H9 (cell line): Measurements from ENCODE around the gene TRPM1. TPM values are rescaled to one million over a fixed set of nuclear protein-coding genes. Genes with fewer than 3 reads are reported as not detected.

ENCODE experiments used
- DNase-seq: peaks from one replicate; pipeline ENCODE4 v3.0.0-alpha.2; 2017
- H2AFZ ChIP-seq: one replicate; pipeline ENCODE4 v1.6.1; 2013; ENCODE audit warnings: mild to moderate bottlenecking, low read length, control low read depth, moderate library complexity
- H2AK5ac ChIP-seq: 2 replicates; pipeline ENCODE4 v1.6.1; 2013; ENCODE audit warnings: low read length, control low read depth, mixed read lengths; ENCODE audit not compliant: insufficient read length
- H2BK120ac ChIP-seq: one replicate; pipeline ENCODE4 v1.6.1; 2013; ENCODE audit warnings: low read depth, mild to moderate bottlenecking, low read length, control low read depth, inconsistent platforms; ENCODE audit not compliant: poor library complexity, severe bottlenecking
- H2BK12ac ChIP-seq: 2 replicates; pipeline ENCODE4 v1.6.1; 2013; ENCODE audit warnings: low read length, control low read depth, mixed read lengths, low read depth; ENCODE audit not compliant: insufficient read length
- H2BK15ac ChIP-seq: 2 replicates; pipeline ENCODE4 v1.6.1; 2013; ENCODE audit warnings: low read depth, low read length, control low read depth
- H2BK20ac ChIP-seq: one replicate; pipeline ENCODE4 v1.6.1; 2013; ENCODE audit warnings: low read depth, mild to moderate bottlenecking, low read length, control low read depth, inconsistent platforms; ENCODE audit not compliant: poor library complexity, severe bottlenecking
- H2BK5ac ChIP-seq: 2 replicates; pipeline ENCODE4 v1.6.1; 2013; ENCODE audit warnings: low read length, control low read depth, mixed read lengths; ENCODE audit not compliant: insufficient read length
- H3K14ac ChIP-seq: 2 replicates; pipeline ENCODE4 v1.6.1; 2013; ENCODE audit warnings: low read length, control low read depth; ENCODE audit not compliant: insufficient read depth
- H3K18ac ChIP-seq: 2 replicates; pipeline ENCODE4 v1.6.1; 2013; ENCODE audit warnings: low read depth, mild to moderate bottlenecking, mixed read lengths, low read length, control low read depth; ENCODE audit not compliant: insufficient read length
- H3K23ac ChIP-seq: 2 replicates; pipeline ENCODE4 v1.6.1; 2013; ENCODE audit warnings: low read length, control low read depth, mixed read lengths, low read depth; ENCODE audit not compliant: insufficient read length
- H3K23me2 ChIP-seq: 2 replicates; pipeline ENCODE4 v1.6.1; 2013; ENCODE audit warnings: low read depth, mild to moderate bottlenecking, mixed read lengths, low read length, control low read depth; ENCODE audit not compliant: insufficient read length, poor library complexity, severe bottlenecking
- H3K27ac ChIP-seq: 2 replicates; pipeline ENCODE4 v1.5.1; 2013; ENCODE audit warnings: low read length, control low read depth, mixed read lengths, low read depth; ENCODE audit not compliant: insufficient read length
- H3K27me3 ChIP-seq: 2 replicates; pipeline ENCODE4 v1.6.1; 2013; ENCODE audit warnings: low read length, control low read depth, inconsistent platforms; ENCODE audit not compliant: insufficient read depth
- H3K4ac ChIP-seq: 2 replicates; pipeline ENCODE4 v1.6.1; 2013; ENCODE audit warnings: low read depth, mild to moderate bottlenecking, control low read depth, inconsistent platforms, low read length, moderate library complexity
- H3K4me1 ChIP-seq: 2 replicates; pipeline ENCODE4 v1.6.1; 2013; ENCODE audit warnings: low read length, control low read depth, inconsistent platforms; ENCODE audit not compliant: insufficient read depth
- H3K4me2 ChIP-seq: 2 replicates; pipeline ENCODE4 v1.6.1; 2013; ENCODE audit warnings: low read length, control low read depth, mixed read lengths; ENCODE audit not compliant: insufficient read length, insufficient read depth
- H3K56ac ChIP-seq: 2 replicates; pipeline ENCODE4 v1.6.1; 2013; ENCODE audit warnings: low read depth, mild to moderate bottlenecking, mixed read lengths, low read length, control low read depth; ENCODE audit not compliant: insufficient read length
- H3K79me1 ChIP-seq: 2 replicates; pipeline ENCODE4 v1.6.1; 2013; ENCODE audit warnings: low read depth, mild to moderate bottlenecking, moderate library complexity, low read length, control low read depth, inconsistent platforms; ENCODE audit not compliant: insufficient read depth, poor library complexity, severe bottlenecking
- H3K79me2 ChIP-seq: 2 replicates; pipeline ENCODE4 v1.6.1; 2013; ENCODE audit warnings: low read length, control low read depth, inconsistent platforms; ENCODE audit not compliant: insufficient read depth
- H3K9ac ChIP-seq: 2 replicates; pipeline ENCODE4 v1.6.1; 2013; ENCODE audit warnings: low read length, control low read depth, mixed read lengths; ENCODE audit not compliant: insufficient read length; ENCODE audit errors: extremely low read depth
- H3K9me3 ChIP-seq: one replicate; pipeline ENCODE4 v1.6.1; 2013; ENCODE audit warnings: low read depth, low read length, inconsistent platforms; ENCODE audit not compliant: control insufficient read depth
- H3T11ph ChIP-seq: one replicate; pipeline ENCODE4 v1.6.1; 2013; ENCODE audit warnings: mild to moderate bottlenecking, low read length, control low read depth, inconsistent platforms
- H4K20me1 ChIP-seq: one replicate; pipeline ENCODE4 v1.6.1; 2013; ENCODE audit not compliant: control insufficient read depth, insufficient read length, insufficient read depth
- H4K5ac ChIP-seq: 2 replicates; pipeline ENCODE4 v1.6.1; 2013; ENCODE audit warnings: low read depth, mild to moderate bottlenecking, mixed read lengths, low read length, control low read depth; ENCODE audit not compliant: insufficient read length
- H4K8ac ChIP-seq: replicated peaks from 2 replicates; pipeline ENCODE4 v1.6.1; 2013; ENCODE audit warnings: low read length, control low read depth, mixed read lengths, low read depth; ENCODE audit not compliant: insufficient read length
- H4K91ac ChIP-seq: 2 replicates; pipeline ENCODE4 v1.6.1; 2013; ENCODE audit warnings: low read depth, mild to moderate bottlenecking, moderate library complexity, mixed read lengths, low read length, control low read depth; ENCODE audit not compliant: insufficient read length
- H3K27ac Mint-ChIP-seq, 3 experiments: 2 replicates in 2 of 3; 3 replicates in 1 of 3; pipeline ENCODE4 v1.8.0; 2020 to 2021; ENCODE audit warnings: mixed read lengths in 3 of 3, mild to moderate bottlenecking in 1 of 3, moderate library complexity in 1 of 3
- H3K27me3 Mint-ChIP-seq: 2 replicates; pipeline ENCODE4 v1.8.0; 2021; ENCODE audit warnings: low read depth, mild to moderate bottlenecking, moderate library complexity, mixed read lengths
- H3K36me3 Mint-ChIP-seq, 3 experiments: 2 replicates in 2 of 3; 3 replicates in 1 of 3; pipeline ENCODE4 v1.8.0; 2020 to 2021; ENCODE audit warnings: low read depth in 3 of 3, mixed read lengths in 3 of 3; ENCODE audit not compliant: insufficient read depth in 1 of 3
- H3K4me1 Mint-ChIP-seq, 2 experiments: 2 replicates each; pipeline ENCODE4 v1.8.0; 2020; ENCODE audit warnings: mixed read lengths in 2 of 2
- H3K4me3 Mint-ChIP-seq, 2 experiments: 2 replicates in 1 of 2; 3 replicates in 1 of 2; pipeline ENCODE4 v1.8.0; 2020 to 2021; ENCODE audit warnings: mild to moderate bottlenecking in 2 of 2, mixed read lengths in 2 of 2, moderate library complexity in 1 of 2
- H3K9me3 Mint-ChIP-seq, 2 experiments: 2 replicates in 1 of 2; 3 replicates in 1 of 2; pipeline ENCODE4 v1.8.0; 2020; ENCODE audit warnings: mild to moderate bottlenecking in 2 of 2, mixed read lengths in 2 of 2, moderate library complexity in 1 of 2
- CTCF ChIP-seq: fragments of 200-600 bp; sonication (generic); conservative IDR thresholded peaks from 3 replicates; pipeline ENCODE4 v1.8.0; 2021; ENCODE audit warnings: antibody characterized with exemption, mild to moderate bottlenecking
- WGBS: extraction: QIAGEN DNeasy Blood & Tissue Kit; methylation state at CpG from one replicate; pipeline ENCODE4 v1.1.7; 2013; ENCODE audit warnings: missing lambda C conversion rate, low lambda C conversion rate, mixed read lengths; ENCODE audit not compliant: insufficient read length; ENCODE audit errors: extremely low coverage; 5-methylcytosine and 5-hydroxymethylcytosine counted together
- total RNA-seq: library from RNA; stranded (reverse); gene quantifications from 2 replicates; pipeline ENCODE4 v1.2.1, GENCODE V29; 2021

TRPM1 gene
- total RNA-seq, 1 experiment from 2014 or later, result not detected

- no peak overlapping the region for H4K8ac ChIP-seq
- H3K27me3 ChIP-seq, result no peaks in the 10 kb centered on the region
- H2AFZ ChIP-seq, result no peak overlapping the region
- H3K4me2 ChIP-seq, result no peak overlapping the region
- no peak overlapping the region for H3K27ac ChIP-seq
- H3K18ac ChIP-seq, result no peak overlapping the region
- H3K79me2 ChIP-seq, result no peaks in the 10 kb centered on the region
- H3K9me3 ChIP-seq, result no peaks in the 10 kb centered on the region
- H2BK15ac ChIP-seq, result no peak overlapping the region
- Mint-ChIP-seq H3K27ac (peak overlapping the region in 1 of 3 experiments; percentile 26; a peak in 2 of 7 replicates), H3K9me3 (no peaks in the 10 kb centered on the region), H3K4me3 (no peak overlapping the region), H3K27me3 (peaks cover 2% of the 10 kb centered on the region), H3K36me3 (no peaks in the 10 kb centered on the region), H3K4me1 (peaks cover 9 to 18% of the 10 kb centered on the region in 2 experiments)
- H4K20me1 ChIP-seq, result no peaks in the 10 kb centered on the region
- H3K56ac ChIP-seq, result no peak overlapping the region
- TF ChIP-seq CTCF, result no peak
- no peaks in the 10 kb centered on the region for H3K79me1 ChIP-seq
- H2BK12ac ChIP-seq, result no peak overlapping the region
- no peak overlapping the region for H3K9ac ChIP-seq
- H3K23ac ChIP-seq, result no peak overlapping the region
- H3K23me2 ChIP-seq, result no peaks in the 10 kb centered on the region
- no peak overlapping the region for H2BK20ac ChIP-seq
- no peak overlapping the region for H3K14ac ChIP-seq
- H2AK5ac ChIP-seq, result no peak overlapping the region
- H4K91ac ChIP-seq, result no peak overlapping the region
- no peak overlapping the region for H3T11ph ChIP-seq
- WGBS, result no CpG with 5 or more reads among the region's 19 CpGs
- H3K4ac ChIP-seq, result no peak overlapping the region
- H2BK120ac ChIP-seq, result no peak overlapping the region
- peak; percentile 72 for DNase-seq
- no peaks in the 10 kb centered on the region; the same call in 1 of the 2 replicates for H3K4me1 ChIP-seq
- H2BK5ac ChIP-seq, result no peak overlapping the region
- H4K5ac ChIP-seq, result no peak overlapping the region
These were observed 54.7 kb downstream of the TRPM1 start for GRCh38 chr15:31046759-31047359.
